Body of pancreas (tissue), 4 donors: ENCODE measurements around the gene TCTN2. TPM values are rescaled to one million over a fixed set of nuclear protein-coding genes. Genes with fewer than 3 reads are reported as not detected.

ENCODE experiments used
- ATAC-seq: fragments of 150-250 bp; one replicate; pipeline ENCODE4 v1.9.1; 2016
- DNase-seq, 4 donors: peaks; one replicate each; pipeline ENCODE4 v3.0.0-alpha.2; 2019
- H3K27ac ChIP-seq, 4 donors: fragments of 200-600 bp; sonication (generic); 1 replicate in 3 of 4; 2 replicates in 1 of 4; pipeline versions ENCODE4 v1.5.1 to v1.6.1; 2016 to 2019; ENCODE audit warnings: mild to moderate bottlenecking in 1 of 4, mixed read lengths in 1 of 4, moderate library complexity in 1 of 4
- H3K27me3 ChIP-seq, 2 donors: fragments of 200-600 bp; sonication (generic); one replicate each; pipeline ENCODE4 v1.6.0; 2016; ENCODE audit warnings: mild to moderate bottlenecking in 1 of 2
- H3K36me3 ChIP-seq, 2 donors: fragments of 200-600 bp; sonication (generic); replicated peaks in 1 of 2; 2 replicates each; pipeline ENCODE4 v1.5.1; 2016; ENCODE audit warnings: low read depth in 2 of 2; ENCODE audit not compliant: insufficient read depth in 1 of 2
- H3K4me1 ChIP-seq: fragments of 200-600 bp; sonication (generic); one replicate; pipeline ENCODE4 v1.6.0; 2016
- H3K4me3 ChIP-seq, 2 donors: fragments of 200-600 bp; sonication (generic); 1 replicate in 1 of 2; 2 replicates in 1 of 2; pipeline ENCODE4 v1.5.1; 2016 to 2019
- H3K9me3 ChIP-seq, 3 donors: fragments of 200-600 bp; sonication (generic); 1 replicate in 2 of 3; 2 replicates in 1 of 3; pipeline ENCODE4 v1.5.1; 2016
- CTCF ChIP-seq, 7 experiments: fragments of 450-650 bp in 4 of 7; fragments of 200-600 bp in 3 of 7; sonication (generic) in 3 of 7; IDR thresholded peaks; one replicate each; pipeline ENCODE4 v1.5.1; 2016 to 2019; ENCODE audit warnings: antibody characterized with exemption in 7 of 7
- POLR2A ChIP-seq, 3 donors: fragments of 450-650 bp; IDR thresholded peaks; one replicate each; pipeline ENCODE4 v1.6.1; 2016; ENCODE audit warnings: antibody characterized with exemption in 3 of 3, mild to moderate bottlenecking in 2 of 3
- WGBS, 2 donors: methylation state at CpG; one replicate each; pipeline ENCODE4 v1.1.5; 2017; 5-methylcytosine and 5-hydroxymethylcytosine counted together
- intact Hi-C: fragments of 100-400 bp; cut with DNase I; formaldehyde crosslinking; loops from one replicate; pipeline ENCODE4 v1.15.1; 2023
- total RNA-seq, 2 donors: library from RNA; depleted of rRNA; stranded (reverse); fragments of >200 nt; gene quantifications; one replicate each; pipeline ENCODE4 v1.1.0, GENCODE V29; 2016

Gene TCTN2
- total RNA-seq, 2 donors from 2014 or later = 5.3 to 9.9 TPM

- H3K4me3 ChIP-seq = no peak overlapping the region
- TF ChIP-seq POLR2A (IDR thresholded peaks at IDR 0.05) = no peak
- no peak for TF ChIP-seq CTCF (IDR thresholded peaks at IDR 0.05)
- H3K9me3 ChIP-seq = no peaks in the 10 kb centered on the region
- 56 to 75% methylated on average over 6 of the region's 6 CpGs for WGBS, 2 donors
- ATAC-seq = no peak
- H3K27me3 ChIP-seq = no peaks in the 10 kb centered on the region
- intact Hi-C loops = no loop called here
- DNase-seq = no peak
- peaks cover 12% of the 10 kb centered on the region for H3K4me1 ChIP-seq
- H3K36me3 ChIP-seq = no peaks in the 10 kb centered on the region
- H3K27ac ChIP-seq = no peak overlapping the region
These were observed 963 bp downstream of the TCTN2 start for GRCh38 chr12:123671876-123672275.

GRCh38 chr12:123675436-123675835 is 4.5 kb downstream of the TCTN2 start:
- DNase-seq (no peak), ATAC-seq (no peak)
- H3K27ac ChIP-seq = no peak overlapping the region
- WGBS, 2 donors = 100% methylated on average over 1 of the region's 1 CpG
- no peak overlapping the region for H3K4me3 ChIP-seq
- peaks cover 12% of the 10 kb centered on the region for H3K4me1 ChIP-seq
- no peaks in the 10 kb centered on the region for H3K27me3 ChIP-seq
- H3K9me3 ChIP-seq = no peaks in the 10 kb centered on the region
- TF ChIP-seq CTCF (IDR thresholded peaks at IDR 0.05) (no peak), POLR2A (IDR thresholded peaks at IDR 0.05) (no peak)
- H3K36me3 ChIP-seq = no peaks in the 10 kb centered on the region
- intact Hi-C loops = no loop called here

GRCh38 chr12:123676616-123677320 is 5.9 kb downstream of the TCTN2 start:
- H3K9me3 ChIP-seq = no peaks in the 10 kb centered on the region
- no peaks in the 10 kb centered on the region for H3K27me3 ChIP-seq
- intact Hi-C loops = no loop called here
- H3K4me1 ChIP-seq = peaks cover 4% of the 10 kb centered on the region
- H3K36me3 ChIP-seq = no peaks in the 10 kb centered on the region
- DNase-seq (no peak), ATAC-seq (no peak)
- H3K4me3 ChIP-seq = no peak overlapping the region
- TF ChIP-seq POLR2A (IDR thresholded peaks at IDR 0.05) = no peak
- no peak for TF ChIP-seq CTCF (IDR thresholded peaks at IDR 0.05)
- 90 to 95% methylated on average over 9 of the region's 9 CpGs for WGBS, 2 donors
- H3K27ac ChIP-seq = no peak overlapping the region

GRCh38 chr12:123678981-123679380 is 8.1 kb downstream of the TCTN2 start:
- ATAC-seq = no peak
- Histone ChIP-seq H3K27me3 (no peaks in the 10 kb centered on the region), H3K27ac (no peak overlapping the region), H3K4me3 (no peak overlapping the region), H3K4me1 (no peaks in the 10 kb centered on the region), H3K36me3 (no peaks in the 10 kb centered on the region), H3K9me3 (no peaks in the 10 kb centered on the region)
- WGBS, 2 donors = 98 to 99% methylated on average over 10 of the region's 10 CpGs
- no peak for TF ChIP-seq POLR2A (IDR thresholded peaks at IDR 0.05)
- no peak for TF ChIP-seq CTCF (IDR thresholded peaks at IDR 0.05)
- no peak for DNase-seq
- intact Hi-C loops = no loop called here

GRCh38 chr12:123681605-123682004 is 10.7 kb downstream of the TCTN2 start:
- intact Hi-C loops = no loop called here
- H3K27me3 ChIP-seq = no peaks in the 10 kb centered on the region
- TF ChIP-seq CTCF (IDR thresholded peaks at IDR 0.05) (no peak), POLR2A (IDR thresholded peaks at IDR 0.05) (no peak)
- H3K36me3 ChIP-seq = no peaks in the 10 kb centered on the region
- ATAC-seq (no peak), DNase-seq (no peak)
- no peak overlapping the region for H3K4me3 ChIP-seq
- no peak overlapping the region for H3K27ac ChIP-seq
- 81 to 95% methylated on average over 2 of the region's 2 CpGs for WGBS, 2 donors
- H3K4me1 ChIP-seq = no peaks in the 10 kb centered on the region
- no peaks in the 10 kb centered on the region for H3K9me3 ChIP-seq
